SH-SY5Y (cell line): Measurements from ENCODE around the gene ZC3H12A.

Experiments used
- GATA2 ChIP-seq: IDR thresholded peaks from 2 replicates; pipeline ENCODE4 v1.6.1; 2011; ENCODE audit warnings: mild to moderate bottlenecking, low read depth, low read length
- GATA3 ChIP-seq: IDR thresholded peaks from 2 replicates; pipeline ENCODE4 v1.6.1; 2011; ENCODE audit warnings: low read depth, mild to moderate bottlenecking, low read length, moderate library complexity

GRCh38 chr1:37458551-37458950 lies 15.8 kb upstream of the ZC3H12A start:
- TF ChIP-seq GATA3 (no peak), GATA2 (no peak)
